Measurements from ENCODE around the gene ANKRD28.
"Not testable (repeated sequence)": the region's sequence is repeated elsewhere in the genome, so short reads cannot be mapped to it uniquely, and the experiment has no call there.

The ANKRD28 gene

DNA sequence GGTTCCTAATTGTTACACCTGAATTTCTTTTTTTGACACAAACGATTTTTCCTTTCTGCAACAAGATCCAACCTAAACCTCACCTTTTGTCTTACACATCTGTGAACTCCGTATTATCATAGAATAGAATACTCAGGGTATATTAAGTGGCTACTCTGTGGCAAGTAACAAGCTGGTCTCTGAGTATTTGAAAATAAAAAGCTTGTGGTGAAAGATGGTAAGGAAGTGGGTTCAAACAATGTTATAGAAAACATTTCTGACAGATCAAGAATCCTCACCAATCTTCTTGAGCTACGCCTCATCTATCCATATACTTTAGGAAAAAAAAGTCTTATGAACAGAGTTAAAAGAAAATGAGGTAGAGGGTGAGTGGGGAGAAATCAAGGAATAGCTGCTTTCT lies 3.5 kb upstream of the ANKRD28 start:
- DNase-seq: no peak

DNA sequence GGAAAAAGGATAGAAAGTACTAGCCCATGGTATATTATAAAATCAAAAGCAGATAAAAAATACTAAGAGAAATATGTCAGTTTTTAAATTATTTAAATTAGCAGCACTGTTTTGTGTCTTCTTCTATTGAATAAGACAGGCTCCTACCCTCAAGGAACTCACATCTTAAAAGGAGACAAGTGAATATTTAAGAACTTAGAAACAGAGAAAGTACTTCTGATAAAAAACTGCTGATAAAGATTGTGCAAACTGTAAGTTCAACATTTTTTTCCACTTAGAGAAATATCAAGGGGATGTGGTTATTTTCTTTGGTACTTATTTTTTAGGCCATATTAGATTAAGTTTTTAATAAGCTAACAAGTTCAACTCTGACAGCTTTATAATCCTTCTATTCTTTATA lies 3.0 kb upstream of the ANKRD28 start:
- DNase-seq: no peak

DNA sequence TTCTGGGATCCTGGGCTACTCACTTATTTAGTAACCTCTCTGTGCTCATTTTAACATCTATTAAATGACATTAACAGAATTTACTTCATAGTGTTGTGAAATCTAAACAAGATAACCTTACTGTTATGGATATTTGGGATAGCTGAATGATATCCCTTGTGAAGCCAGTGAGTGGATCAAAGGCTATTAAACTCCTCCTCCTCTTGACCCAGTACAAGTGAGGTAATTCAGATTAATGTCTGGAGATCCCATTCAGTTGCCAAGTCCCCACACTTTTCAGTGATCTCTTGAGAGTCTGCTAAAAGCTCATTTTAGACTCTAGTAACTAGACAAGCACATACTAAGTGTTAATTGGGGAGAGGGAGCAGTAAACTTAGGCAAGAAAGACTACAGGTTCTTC lies 2.5 kb upstream of the ANKRD28 start:
- DNase-seq: no peak

DNA sequence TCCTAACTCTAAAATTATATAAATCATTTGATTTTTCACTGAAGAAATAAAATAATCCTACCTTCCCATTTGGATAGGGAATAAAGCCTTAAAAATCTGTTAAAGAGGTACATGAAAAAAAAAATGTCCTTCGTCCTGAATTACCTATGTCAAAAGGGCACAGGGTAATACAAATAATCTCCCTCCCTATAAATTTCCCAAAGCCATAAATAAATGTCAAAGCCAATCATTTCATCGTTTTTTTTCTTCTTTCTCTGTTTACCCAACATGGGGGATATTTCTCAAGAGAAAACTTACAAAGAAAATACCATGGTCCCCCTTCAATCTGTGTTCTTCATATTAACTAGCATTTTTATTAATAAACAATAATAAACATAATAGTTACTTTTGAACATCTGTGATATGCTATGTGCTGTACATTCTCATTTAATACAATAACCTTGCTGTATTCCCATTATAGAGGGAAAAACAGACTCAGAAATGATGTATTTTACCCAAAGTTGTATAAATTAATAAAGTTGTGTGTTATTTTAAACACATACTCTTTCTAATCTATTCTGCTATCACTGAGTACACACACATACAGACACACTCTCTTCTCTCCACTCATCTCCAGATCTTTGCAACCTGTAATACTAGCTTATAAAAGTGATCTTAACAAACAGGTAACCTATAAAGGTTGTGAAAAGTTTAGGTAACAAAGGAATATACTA lies 910 bp upstream of the ANKRD28 start:
- no peak for DNase-seq

DNA sequence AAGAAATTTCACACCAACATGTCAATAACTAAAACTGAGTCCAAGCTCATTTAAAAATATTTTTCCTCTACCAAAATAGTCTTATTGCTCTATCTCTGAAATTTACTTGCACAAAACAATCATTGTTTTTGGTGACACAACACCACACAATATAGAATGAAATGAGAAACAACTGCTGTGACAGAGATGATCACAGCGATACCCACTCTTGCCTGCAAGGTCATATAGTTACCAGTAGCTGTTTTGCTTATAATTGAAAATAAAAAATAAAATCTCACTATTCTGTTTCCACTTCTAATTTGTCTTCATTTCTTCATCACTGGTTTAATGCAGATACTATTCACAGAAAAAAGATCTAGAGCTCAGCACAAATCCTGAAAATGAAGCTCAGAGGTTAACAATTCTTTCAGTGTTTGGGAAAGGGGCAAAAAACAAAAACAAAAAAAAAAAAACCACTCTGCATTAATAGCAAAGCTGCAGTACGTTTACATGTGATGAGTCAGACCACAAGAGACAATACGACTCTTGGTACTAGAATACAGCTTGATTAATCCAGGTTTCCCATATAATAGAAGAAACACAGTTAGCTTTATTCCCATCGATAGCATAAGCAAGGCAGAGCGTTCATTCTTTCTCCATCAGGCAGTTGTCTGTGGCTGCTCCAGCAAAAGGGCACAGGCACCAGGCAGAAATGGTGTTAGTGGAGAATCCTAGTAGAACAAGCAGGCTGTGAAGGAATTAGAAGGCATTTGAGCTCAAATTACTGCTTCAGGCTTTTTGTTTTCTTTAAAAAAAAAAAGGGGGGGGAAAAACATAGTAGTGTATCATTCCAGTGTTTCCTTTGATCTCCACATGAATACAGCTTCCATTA lies 773 bp downstream of the ANKRD28 start:
- peak; percentile 51 for DNase-seq

DNA sequence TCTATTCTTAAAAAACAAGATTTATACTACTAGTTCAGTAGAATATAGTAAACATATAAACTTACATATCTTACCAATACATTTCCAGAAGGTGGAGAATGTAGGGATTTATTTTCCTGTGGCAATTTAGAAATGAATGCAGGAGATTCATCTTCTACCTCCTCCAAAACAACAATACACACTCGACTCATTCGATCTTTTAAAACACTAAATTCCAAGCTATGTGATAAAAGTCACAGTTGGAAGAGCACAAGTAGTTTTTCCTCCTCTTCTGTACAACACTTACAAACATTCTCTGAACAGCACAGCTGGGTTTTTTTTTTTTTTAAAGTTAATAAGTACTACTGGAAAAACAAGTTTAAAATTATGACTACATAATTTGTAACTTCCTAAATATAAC lies 1.4 kb downstream of the ANKRD28 start:
- DNase-seq: no peak

DNA sequence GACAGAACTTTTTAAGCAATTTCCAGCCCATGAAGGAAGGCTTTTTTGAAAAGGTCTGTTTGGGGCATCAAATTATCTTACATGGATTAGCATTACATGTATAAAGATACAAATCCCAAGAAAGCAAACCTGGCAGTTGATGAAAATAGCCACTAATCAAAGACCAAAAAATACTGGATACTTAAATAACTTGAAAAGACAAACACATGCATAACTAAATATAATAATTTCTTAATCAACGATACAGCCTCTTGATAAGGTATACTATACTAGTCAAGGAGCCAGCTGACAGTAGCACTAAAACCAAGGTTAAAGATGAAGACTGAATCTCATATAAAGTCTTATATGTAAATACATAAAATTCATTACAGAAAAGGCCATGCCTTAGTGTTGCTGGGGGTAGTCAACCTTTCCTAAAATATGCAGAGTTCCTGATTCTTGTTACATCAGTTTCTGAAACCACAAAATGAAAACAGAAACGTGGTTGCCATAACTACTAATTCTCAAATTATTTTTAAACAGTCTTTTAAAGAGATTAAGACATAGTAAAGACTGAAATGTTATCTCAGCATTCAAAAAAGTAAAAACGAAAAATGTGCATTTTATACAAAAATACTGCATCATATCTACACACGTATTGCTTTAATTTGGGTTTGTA lies 2.0 kb downstream of the ANKRD28 start:
- no peak for DNase-seq

DNA sequence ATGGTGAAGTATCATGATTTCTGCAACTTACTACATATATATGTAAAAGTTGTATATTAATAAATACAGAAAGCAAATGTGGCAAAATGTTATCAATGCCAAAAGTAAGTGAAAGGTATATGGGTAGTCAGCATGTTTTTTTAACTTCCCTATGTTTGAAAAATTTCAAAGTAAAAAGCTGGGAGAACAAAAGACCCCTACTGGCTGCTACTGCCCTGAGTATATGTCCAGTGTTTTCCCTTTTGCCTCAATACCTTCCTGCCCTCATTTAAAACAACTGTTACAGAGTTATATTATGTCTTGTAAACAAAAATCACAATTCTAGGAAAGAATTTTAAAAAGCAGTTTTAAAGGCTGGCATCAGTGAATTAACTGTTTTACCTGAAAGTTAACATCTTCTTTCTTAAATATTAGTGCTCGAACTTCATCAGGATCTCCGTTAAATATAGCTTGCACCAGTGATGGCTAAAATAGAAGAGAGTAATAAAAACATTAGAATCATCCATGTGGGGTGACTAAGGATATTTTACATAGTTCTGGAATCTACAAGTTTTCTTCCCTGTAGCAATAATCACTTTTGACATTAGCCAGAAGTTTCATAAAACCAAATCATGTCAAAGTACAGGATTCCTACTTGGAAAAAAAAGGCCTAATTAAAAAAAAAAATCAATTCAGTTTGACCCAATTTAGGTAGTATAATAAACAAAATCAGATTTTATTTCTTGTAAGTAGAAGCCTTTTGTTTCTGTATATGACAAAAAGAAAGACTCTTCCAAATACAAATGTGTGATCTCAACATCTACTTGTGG lies 2.7 kb downstream of the ANKRD28 start:
- no peak for DNase-seq

DNA sequence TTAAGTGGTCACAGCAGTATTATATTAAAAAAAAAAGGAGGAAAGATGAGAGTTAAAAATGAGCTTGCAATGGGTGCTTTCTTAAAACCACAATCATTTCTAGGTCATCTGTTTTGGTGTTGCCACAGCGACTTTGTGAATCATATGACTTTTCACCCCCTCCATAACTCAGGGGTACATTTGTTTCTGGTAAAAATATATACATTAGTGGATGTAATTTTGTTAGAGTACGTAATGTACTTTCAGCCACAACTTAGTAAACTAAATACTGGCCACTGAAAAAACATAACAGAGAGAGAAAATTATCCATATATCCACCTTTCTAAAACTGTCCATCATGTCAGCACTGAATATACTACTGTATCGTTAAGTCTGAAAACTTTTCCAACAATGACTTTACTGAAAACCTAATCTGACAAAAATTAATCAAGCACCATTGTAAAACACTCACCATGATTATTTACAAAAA lies 3.4 kb downstream of the ANKRD28 start:
- DNase-seq: no peak

DNA sequence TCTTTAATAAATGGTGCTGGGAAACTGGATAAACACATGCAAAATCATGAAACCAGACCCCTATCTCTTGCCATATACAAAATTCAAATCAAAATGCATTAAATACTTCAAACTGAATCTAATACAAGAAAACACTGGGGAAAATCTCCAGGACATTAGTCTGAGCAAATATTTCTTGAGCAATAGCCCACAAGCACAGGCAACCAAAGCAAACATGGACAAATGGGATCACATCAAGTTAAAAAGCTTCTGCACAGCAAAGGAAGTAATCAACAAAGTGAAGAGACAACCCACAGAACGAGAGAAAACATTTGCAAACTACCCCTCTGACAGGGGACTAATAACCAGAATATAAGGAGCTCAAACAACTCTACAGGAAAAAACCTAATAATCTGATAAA lies 6.3 kb downstream of the ANKRD28 start:
- DNase-seq: no peak

DNA sequence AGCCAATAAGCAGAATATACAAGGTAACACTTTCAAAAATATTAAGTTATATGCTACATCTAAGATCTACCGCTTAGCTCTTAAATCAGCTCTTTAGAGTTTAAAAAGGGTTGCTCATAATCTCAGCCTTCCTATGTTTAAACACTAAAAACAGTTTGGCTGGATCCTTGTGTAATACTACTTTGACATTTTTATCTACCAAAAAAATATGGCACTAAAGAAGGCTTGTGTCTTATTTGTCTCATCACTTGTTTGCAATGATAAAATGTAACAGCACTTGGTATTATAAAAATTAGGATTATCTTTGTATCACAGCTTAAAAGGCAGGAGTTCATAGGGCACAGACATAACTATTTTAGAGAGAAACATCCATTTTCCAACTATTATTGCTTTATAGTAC lies 9.8 kb downstream of the ANKRD28 start:
- no peak for DNase-seq

DNA sequence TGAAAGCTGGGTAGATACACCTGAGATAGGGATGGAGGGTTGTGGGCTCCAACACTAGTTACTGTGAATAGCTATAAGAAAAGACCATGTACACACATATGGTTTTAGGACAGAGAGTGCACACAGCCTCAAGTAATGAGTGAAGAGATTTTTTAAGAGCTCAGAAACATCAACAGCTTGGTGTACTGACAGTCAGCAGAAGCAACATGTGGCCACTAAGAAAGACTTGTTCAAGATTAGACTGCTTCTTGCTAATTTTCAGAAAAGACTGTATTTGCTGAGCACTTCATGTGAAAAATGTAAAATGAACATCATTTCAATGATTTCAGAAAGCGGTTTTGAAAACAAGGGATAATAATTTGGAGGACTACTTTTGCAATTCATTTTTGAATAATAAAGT lies 10.3 kb downstream of the ANKRD28 start:
- no peak for DNase-seq

DNA sequence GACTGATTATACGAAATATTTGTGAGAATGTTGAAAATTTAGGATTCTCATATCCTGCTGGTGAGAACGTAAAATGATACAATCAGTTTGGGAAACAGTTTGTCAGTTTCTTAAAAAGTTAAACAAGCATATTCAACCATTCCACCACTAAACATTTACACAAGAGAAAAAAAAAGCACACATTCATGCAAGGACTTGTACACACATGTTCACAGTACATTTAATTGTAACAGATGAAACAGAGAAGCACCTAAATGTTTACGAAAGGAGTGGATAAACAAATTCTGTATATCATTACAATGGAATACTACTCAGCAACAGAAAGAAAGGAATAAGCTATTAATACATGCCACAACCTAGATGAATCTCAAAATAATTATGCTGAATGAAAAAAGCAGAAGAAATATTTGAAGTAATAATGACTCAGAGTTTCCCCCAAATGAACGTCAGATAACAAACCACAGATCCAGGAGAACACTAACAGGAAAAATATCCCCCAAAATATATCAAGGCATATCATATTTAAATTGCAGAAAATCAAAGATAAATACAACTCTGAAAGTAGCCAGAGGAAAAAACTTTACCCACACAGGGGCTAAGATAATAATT lies 14.3 kb downstream of the ANKRD28 start:
- no peak for DNase-seq

DNA sequence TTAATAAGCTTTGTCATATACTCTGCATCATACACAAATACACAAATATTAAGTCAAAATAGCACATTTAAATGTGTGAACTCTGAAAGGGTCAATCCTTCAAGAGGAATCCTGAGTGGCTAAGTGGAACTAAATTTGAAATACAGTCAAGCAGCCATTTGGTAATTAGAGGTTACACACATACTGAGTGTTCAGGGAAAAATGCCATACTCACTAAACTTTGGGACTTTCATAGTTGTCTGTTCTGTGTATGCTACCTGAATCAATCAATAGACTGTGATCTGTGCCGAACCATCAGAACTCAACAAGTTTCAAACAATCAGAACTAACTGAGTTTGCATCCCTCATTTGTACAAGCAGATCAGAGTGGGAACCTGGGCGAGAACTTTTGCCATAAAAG lies 15.3 kb downstream of the ANKRD28 start:
- DNase-seq: no peak

DNA sequence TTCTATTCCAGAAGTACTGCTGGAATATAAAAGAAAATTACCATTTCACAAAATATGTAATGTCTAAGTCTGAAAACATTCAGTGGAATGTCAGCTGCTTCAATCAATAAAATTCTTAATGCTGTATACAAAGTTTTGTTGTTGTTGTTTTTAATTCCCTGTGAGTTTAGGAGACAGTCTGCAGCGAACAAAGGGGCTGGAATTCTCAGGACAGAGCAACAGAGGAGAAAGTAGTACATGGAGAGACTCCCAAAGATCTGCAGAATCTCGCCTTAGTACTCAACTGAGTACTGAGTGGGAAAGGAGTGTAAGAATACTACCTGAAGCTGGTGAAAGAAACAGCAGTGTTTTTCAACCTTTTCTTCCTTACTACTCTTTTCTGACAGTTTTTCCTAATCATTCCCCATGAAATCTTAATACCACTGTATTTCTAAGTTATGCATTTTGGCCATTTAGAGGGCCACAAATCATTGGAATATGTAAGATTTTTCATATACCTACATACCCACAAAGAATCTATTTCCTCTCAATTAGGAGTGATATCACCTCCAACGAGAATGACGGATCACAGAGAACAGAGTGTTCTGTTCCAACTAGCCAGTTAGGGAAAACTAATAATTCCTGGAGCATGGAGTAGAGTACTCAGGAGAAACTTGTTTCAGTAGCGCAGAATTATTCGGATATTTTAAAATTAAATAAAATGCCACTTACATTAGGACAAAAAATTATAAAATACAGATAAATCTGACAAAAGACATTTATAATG lies 16.0 kb downstream of the ANKRD28 start:
- DNase-seq: no peak

DNA sequence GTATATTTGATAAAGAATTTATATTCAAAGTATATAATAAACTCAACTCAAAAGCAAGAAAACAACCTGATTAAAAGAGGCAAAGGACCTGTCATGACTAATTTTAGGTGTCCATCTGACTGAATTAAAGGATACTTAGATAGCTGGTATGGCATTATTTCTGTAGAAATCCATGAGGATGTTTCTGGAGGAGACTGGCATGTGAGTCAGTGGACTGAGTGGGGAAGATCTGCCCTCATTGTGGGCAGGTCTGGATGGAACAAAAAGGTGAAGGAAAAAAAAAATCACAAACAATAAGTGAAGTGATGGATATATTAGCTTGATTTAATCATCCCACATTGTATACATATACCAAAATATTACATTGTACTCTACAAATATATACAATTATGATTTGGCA lies 16.6 kb downstream of the ANKRD28 start:
- DNase-seq: no peak

DNA sequence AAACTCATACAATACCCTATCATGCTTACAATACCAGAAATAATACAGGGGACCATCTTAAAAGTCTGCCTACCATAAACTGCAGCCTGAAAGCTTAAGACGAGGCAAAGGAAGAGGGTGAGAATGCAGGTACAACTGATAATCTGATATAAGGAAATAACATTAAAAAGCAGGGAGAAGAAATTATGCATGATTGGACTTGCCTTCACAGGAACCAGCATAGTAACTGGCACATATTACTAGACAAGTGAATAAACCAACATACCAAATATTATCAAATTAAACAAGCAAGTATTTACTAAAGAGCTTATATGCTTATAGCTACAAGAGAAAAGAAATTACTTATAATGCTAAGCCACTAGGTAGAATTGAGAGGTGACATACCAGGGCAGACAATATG lies 18.7 kb downstream of the ANKRD28 start:
- DNase-seq: no peak

DNA sequence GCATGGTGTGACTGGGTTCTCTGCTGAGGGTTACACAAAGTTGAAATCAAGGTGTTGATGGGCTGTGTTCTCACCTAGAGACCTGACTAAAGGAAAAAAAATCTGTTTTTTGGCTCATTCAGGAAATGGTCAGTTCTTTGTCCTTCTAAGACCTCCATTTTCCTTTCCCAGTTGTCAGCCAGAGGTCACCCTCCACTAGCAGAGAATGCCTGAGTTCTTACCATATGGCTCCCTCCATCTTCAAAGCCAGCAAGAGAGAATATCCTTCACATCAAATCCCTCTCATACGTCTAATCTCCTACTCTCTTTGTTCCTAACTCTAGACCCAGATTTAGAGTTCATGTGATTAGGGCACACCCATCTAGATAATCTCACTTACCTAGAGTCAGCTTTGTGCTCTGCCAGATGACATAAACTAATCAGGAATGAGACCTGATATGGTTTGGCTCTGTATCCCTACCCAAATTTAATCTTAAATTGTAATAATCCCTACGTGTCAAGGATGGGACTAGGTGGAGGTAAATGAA lies 19.4 kb downstream of the ANKRD28 start:
- no peak for DNase-seq

DNA sequence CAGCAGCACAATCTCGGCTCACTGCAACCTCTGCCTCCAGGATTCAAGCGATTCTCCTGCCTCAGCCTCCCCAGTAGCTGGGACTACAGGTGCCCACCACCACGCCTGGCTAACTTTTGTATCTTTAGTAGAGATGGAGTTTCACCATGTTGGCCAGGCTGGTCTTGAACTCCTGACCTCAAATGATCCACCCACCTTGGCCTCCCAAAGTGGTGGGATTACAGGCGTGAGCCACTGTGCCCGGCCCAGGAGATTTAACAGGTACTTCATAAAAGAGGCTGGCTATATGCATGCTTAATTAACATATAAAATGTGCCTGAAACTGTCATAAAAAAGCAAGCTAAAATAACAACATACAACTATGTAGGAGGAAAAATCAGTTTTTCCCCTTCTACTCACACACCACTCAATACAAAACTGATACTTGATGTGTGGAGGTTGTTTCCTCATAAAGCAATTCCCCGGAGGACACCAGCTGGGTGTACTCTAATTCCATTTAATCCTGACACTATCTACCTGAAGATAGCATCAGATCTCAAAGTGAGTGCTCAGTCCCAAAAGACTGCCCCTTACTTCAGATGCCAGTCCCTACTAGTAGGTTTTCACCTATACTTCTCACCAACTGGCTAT lies 22.7 kb downstream of the ANKRD28 start:
- DNase-seq: not testable (repeated sequence)

DNA sequence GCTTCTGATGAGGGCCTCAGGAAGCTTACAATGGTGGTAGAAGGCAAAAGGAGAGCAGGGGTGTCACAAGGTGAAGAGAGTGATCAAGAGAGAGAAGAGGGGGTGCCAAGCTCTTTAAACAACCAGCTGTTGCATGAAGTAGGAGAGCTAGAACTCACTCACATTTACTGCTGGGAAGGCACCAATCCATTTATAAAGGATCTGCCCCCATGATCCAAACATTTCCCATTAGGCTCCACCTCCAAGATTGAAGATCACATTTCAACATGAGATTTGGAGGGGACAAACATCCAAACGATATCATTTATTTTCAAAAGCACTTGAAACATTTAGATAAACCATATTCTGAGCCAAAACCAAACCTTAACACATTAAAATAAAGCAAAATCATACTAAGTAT lies 26.3 kb downstream of the ANKRD28 start:
- DNase-seq: no peak
